A673 (cell line): Measurements from ENCODE around the gene ACP7. TPM values are rescaled to one million over a fixed set of nuclear protein-coding genes. Genes with fewer than 3 reads are reported as not detected.
"Not testable (repeated sequence)": the region's sequence is repeated elsewhere in the genome, so short reads cannot be mapped to it uniquely, and the experiment has no call there.

Source experiments
- BruUV-seq: library from RNA; stranded (reverse); fragments of 400-500 nt; replicated peaks from 2 replicates; lab custom pipeline; 2021; lab: Mats Ljungman, UMichigan
- CTCF ChIA-PET: fragments of 300-600 bp; sonication (Branson Sonifier 250); formaldehyde crosslinking; loops from one replicate; lab custom pipeline; 2022; ENCODE audit warnings: antibody characterized with exemption; lab: Charles Lee
- POLR2A ChIA-PET: fragments of 300-600 bp; sonication (Branson Sonifier 250); formaldehyde crosslinking; loops from one replicate; lab custom pipeline; 2022; ENCODE audit warnings: antibody characterized with exemption; ENCODE audit not compliant: low non-redundant PET; lab: Charles Lee
- DNase-seq: peaks from one replicate; pipeline ENCODE4 v3.0.0-alpha.2; 2015; ENCODE audit warnings: low spot score
- H3K27ac ChIP-seq: fragments of 200-600 bp; sonication (generic); 2 replicates; pipeline ENCODE4 v1.5.1; 2016; ENCODE audit warnings: mixed run types, low read depth, mild to moderate bottlenecking, mixed read lengths, antibody characterized with exemption, low read length; ENCODE audit not compliant: poor library complexity, severe bottlenecking
- H3K27me3 ChIP-seq: fragments of 200-600 bp; sonication (generic); replicated peaks from 2 replicates; pipeline ENCODE4 v1.6.1; 2017; ENCODE audit warnings: mixed run types, low read depth, mild to moderate bottlenecking, mixed read lengths, antibody characterized with exemption, low read length; ENCODE audit not compliant: insufficient read depth, poor library complexity
- H3K36me3 ChIP-seq: fragments of 200-600 bp; sonication (generic); 2 replicates; pipeline ENCODE4 v1.6.1; 2016; ENCODE audit warnings: mixed run types, mild to moderate bottlenecking, mixed read lengths, antibody characterized with exemption, low read length; ENCODE audit not compliant: insufficient read depth, poor library complexity, severe bottlenecking
- H3K4me1 ChIP-seq: fragments of 200-600 bp; sonication (generic); 2 replicates; pipeline ENCODE4 v1.6.1; 2017; ENCODE audit warnings: mixed run types, mild to moderate bottlenecking, mixed read lengths, antibody characterized with exemption, low read length; ENCODE audit not compliant: insufficient read depth, poor library complexity, severe bottlenecking
- H3K4me3 ChIP-seq: fragments of 200-600 bp; sonication (generic); 2 replicates; pipeline ENCODE4 v1.5.1; 2016; ENCODE audit warnings: low read depth, mixed run types, mild to moderate bottlenecking, mixed read lengths, low read length; ENCODE audit not compliant: poor library complexity, severe bottlenecking
- H3K9me3 ChIP-seq: fragments of 200-600 bp; sonication (generic); 2 replicates; pipeline ENCODE4 v1.6.1; 2016; ENCODE audit warnings: mixed run types, low read depth, mild to moderate bottlenecking, mixed read lengths, antibody characterized with exemption, low read length; ENCODE audit not compliant: poor library complexity, severe bottlenecking
- EZH2 ChIP-seq: fragments of 200-600 bp; sonication (generic); IDR thresholded peaks from 2 replicates; pipeline ENCODE4 v1.6.1; 2017; ENCODE audit warnings: borderline replicate concordance, low read depth, mild to moderate bottlenecking, mixed read lengths, antibody characterized with exemption, low read length; ENCODE audit not compliant: poor library complexity, severe bottlenecking
- intact Hi-C: fragments of 100-400 bp; cut with micrococcal nuclease; formaldehyde crosslinking; loops from one replicate; pipeline ENCODE4 v1.10.0; 2022; ENCODE audit not compliant: unreplicated experiment
- total RNA-seq: library from RNA; stranded (reverse); gene quantifications from 2 replicates; pipeline ENCODE4 v1.2.3, GENCODE V29; 2021
- TF ChIP-seq, protein P1 (sequence below): fragments of 300-800, 200-600 bp; sonication (generic); conservative IDR thresholded peaks from 2 replicates; pipeline ENCODE4 v1.5.1; 2017; ENCODE audit warnings: low read depth, mild to moderate bottlenecking, antibody characterized with exemption, low read length, moderate library complexity, mixed read lengths

Gene ACP7
- total RNA-seq, 1 experiment from 2014 or later: not detected

DNA sequence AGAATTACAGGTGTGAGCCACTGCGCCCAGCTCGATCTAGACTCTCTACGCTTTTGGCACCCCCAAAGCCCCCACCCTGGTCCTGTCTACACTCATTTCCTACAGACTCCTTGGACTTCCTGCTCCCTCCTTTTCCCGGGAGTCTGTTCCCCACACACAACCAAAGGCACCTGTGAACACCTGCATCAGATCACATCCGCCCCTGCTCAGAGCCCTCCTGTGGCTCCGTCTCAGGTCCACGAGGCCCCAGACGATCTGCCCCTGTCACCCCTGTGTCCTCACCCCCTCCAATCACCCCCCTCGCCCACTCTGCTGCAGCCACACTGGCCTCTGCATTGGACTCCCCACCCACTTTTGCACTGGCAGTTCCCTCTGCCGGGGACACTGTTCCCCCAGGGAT is 29.0 kb downstream of the ACP7 start:
- H3K27me3 ChIP-seq: no peaks in the 10 kb centered on the region
- H3K9me3 ChIP-seq: no peaks in the 10 kb centered on the region
- no peak for DNase-seq
- intact Hi-C loops: loop anchor here (10.0 kb wide), 2 partner anchors 138 to 422 kb away; partner anchors contain the start of genes EID2B and FBXO17
- POLR2A ChIA-PET: no interaction called here
- H3K4me3 ChIP-seq: no peak overlapping the region
- no peaks in the 10 kb centered on the region for H3K4me1 ChIP-seq
- BruUV-seq: no TSS peak
- CTCF ChIA-PET: interaction anchor here (0.6 kb wide), 1 partner anchor 117 kb away, joined by 4 read pairs; no protein-coding TSS in a partner anchor
- no peaks in the 10 kb centered on the region for H3K36me3 ChIP-seq
- H3K27ac ChIP-seq: no peak overlapping the region
- TF ChIP-seq, protein P1, sequence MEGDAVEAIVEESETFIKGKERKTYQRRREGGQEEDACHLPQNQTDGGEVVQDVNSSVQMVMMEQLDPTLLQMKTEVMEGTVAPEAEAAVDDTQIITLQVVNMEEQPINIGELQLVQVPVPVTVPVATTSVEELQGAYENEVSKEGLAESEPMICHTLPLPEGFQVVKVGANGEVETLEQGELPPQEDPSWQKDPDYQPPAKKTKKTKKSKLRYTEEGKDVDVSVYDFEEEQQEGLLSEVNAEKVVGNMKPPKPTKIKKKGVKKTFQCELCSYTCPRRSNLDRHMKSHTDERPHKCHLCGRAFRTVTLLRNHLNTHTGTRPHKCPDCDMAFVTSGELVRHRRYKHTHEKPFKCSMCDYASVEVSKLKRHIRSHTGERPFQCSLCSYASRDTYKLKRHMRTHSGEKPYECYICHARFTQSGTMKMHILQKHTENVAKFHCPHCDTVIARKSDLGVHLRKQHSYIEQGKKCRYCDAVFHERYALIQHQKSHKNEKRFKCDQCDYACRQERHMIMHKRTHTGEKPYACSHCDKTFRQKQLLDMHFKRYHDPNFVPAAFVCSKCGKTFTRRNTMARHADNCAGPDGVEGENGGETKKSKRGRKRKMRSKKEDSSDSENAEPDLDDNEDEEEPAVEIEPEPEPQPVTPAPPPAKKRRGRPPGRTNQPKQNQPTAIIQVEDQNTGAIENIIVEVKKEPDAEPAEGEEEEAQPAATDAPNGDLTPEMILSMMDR: no peak
- no peak for TF ChIP-seq EZH2

- no peak for TF ChIP-seq EZH2
- TF ChIP-seq, protein P1: no peak
- intact Hi-C loops: loop anchor here (10.0 kb wide), 2 partner anchors 140 to 420 kb away; partner anchors contain the start of genes EID2B and FBXO17
- Histone ChIP-seq H3K4me3 (no peak overlapping the region), H3K27ac (no peak overlapping the region), H3K36me3 (no peaks in the 10 kb centered on the region), H3K4me1 (no peaks in the 10 kb centered on the region), H3K27me3 (no peaks in the 10 kb centered on the region), H3K9me3 (no peaks in the 10 kb centered on the region)
- POLR2A ChIA-PET: no interaction called here
- no TSS peak for BruUV-seq
- CTCF ChIA-PET: no interaction called here
- DNase-seq: no peak
Measured at GRCh38 chr19:39115105-39115847, 31.1 kb downstream of the ACP7 start.

GRCh38 chr19:39117023-39117422 is 32.9 kb downstream of the ACP7 start:
- intact Hi-C loops: loop anchor here (10.0 kb wide), 2 partner anchors 142 to 418 kb away; partner anchors contain the start of genes EID2B and FBXO17
- BruUV-seq, H3K4me1 ChIP-seq, H3K36me3 ChIP-seq, H3K27me3 ChIP-seq, DNase-seq, H3K4me3 ChIP-seq, POLR2A ChIA-PET, H3K9me3 ChIP-seq, H3K27ac ChIP-seq: not testable (repeated sequence)
- CTCF ChIA-PET: interaction anchor here (0.5 kb wide), 1 partner anchor 727 kb away, joined by 3 read pairs; no protein-coding TSS in a partner anchor
